Measurements from ENCODE around the gene MAIP1.

MAIP1 gene

GRCh38 chr2:199994371-199994770 is 39.0 kb downstream of the MAIP1 start:
- no peak for DNase-seq

GRCh38 chr2:199994896-199995295 is 39.5 kb downstream of the MAIP1 start:
- no peak for DNase-seq

GRCh38 chr2:199997296-199997695 is 41.9 kb downstream of the MAIP1 start:
- DNase-seq, result no peak

- no peak for DNase-seq
Measured at GRCh38 chr2:199999166-199999565, 43.8 kb downstream of the MAIP1 start.

- DNase-seq, result no peak
Measured at GRCh38 chr2:200000444-200001163, 45.2 kb downstream of the MAIP1 start.

- DNase-seq, result no peak
Measured at GRCh38 chr2:200003444-200003843, 48.1 kb downstream of the MAIP1 start.

- DNase-seq, result no peak
Measured at GRCh38 chr2:200005675-200006074, 50.3 kb downstream of the MAIP1 start.

- no peak for DNase-seq
Measured at GRCh38 chr2:200007306-200007705, 51.9 kb downstream of the MAIP1 start.

GRCh38 chr2:200012401-200012800 is 57.0 kb downstream of the MAIP1 start:
- DNase-seq, result no peak
